ENCODE data around the gene GLUD2. TPM values are rescaled to one million over a fixed set of nuclear protein-coding genes. Genes with fewer than 3 reads are reported as not detected.

GLUD2 gene
- total RNA-seq, 6 experiments from 2014 or later: 3.2 to 8.5 (median 5.9) TPM

GRCh38 chrX:121009764-121010163, 37.6 kb upstream of the GLUD2 start:
- Histone ChIP-seq H3K27ac (no peak overlapping the region), H3K9me3 (no peaks in the 10 kb centered on the region), H3K27me3 (no peaks in the 10 kb centered on the region), H3K4me1 (peaks cover 0 to 7% (median 0%) of the 10 kb centered on the region in 4 donors), H3K4me3 (no peak overlapping the region), H3K36me3 (no peaks in the 10 kb centered on the region)
- WGBS (ENCODE audit: insufficient coverage, low coverage, low lambda C conversion rate, missing lambda C conversion rate): 36% methylated on average over 3 of the region's 3 CpGs
- ATAC-seq (peak in 2 of 4 donors; percentile 37 to 63), DNase-seq (no peak)
- TF ChIP-seq CTCF (IDR thresholded peaks at IDR 0.05) (no peak), POLR2A (IDR thresholded peaks at IDR 0.05) (no peak)
- intact Hi-C loops (cut with DNase I): no loop called here

DNA sequence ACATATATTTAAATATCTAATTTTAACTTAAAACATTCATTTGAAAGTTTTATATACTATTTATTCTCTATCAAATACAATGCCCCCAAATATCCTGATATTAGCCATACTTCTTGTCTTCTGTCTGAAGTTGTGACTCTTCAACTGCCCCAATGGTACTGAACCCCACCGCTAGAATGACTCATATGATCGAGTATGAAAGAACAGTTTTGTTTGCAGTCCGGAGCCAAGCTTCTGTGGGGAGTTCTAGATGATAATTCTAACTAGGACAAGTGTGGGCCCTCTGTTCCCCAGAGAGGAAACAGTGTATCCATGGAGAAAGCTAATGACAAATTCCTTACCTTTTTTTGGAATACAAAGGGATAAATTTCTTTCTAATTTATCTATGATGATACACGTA, 37.2 kb upstream of the GLUD2 start:
- Histone ChIP-seq H3K36me3 (no peaks in the 10 kb centered on the region), H3K9me3 (no peaks in the 10 kb centered on the region), H3K4me3 (no peak overlapping the region), H3K27me3 (no peaks in the 10 kb centered on the region), H3K27ac (no peak overlapping the region), H3K4me1 (peaks cover 0 to 7% (median 0%) of the 10 kb centered on the region in 4 donors)
- WGBS (ENCODE audit: insufficient coverage, low coverage, low lambda C conversion rate, missing lambda C conversion rate): 53% methylated on average over 4 of the region's 4 CpGs
- ATAC-seq (no peak), DNase-seq (no peak)
- intact Hi-C loops (cut with DNase I): no loop called here
- TF ChIP-seq CTCF (IDR thresholded peaks at IDR 0.05): no peak
- no peak for TF ChIP-seq POLR2A (IDR thresholded peaks at IDR 0.05)

DNA sequence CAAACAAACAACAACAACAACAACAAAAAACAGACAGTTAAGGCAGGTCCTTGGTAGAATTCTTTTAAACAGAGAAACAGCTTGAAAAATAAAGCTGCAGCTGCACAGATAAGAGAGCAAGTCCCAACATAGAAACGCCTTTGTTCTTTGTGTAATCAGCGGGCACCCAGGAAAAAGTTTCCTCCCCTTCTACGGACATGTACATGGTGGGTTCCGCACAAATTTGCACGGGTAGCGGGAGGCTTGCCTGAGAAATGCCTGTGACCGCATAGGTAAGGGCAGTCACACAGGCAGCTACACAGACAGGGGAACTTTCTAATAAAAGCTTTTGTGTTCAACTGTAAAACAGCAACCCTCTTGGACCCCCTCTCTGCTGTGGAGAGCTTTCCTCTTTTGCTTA, 36.2 kb upstream of the GLUD2 start:
- Histone ChIP-seq H3K27me3 (no peaks in the 10 kb centered on the region), H3K27ac (no peak overlapping the region), H3K4me1 (peaks cover 0 to 7% (median 0%) of the 10 kb centered on the region in 4 donors), H3K9me3 (no peaks in the 10 kb centered on the region), H3K36me3 (no peaks in the 10 kb centered on the region), H3K4me3 (no peak overlapping the region)
- ATAC-seq (no peak), DNase-seq (no peak)
- 80% methylated on average over 7 of the region's 7 CpGs for WGBS (ENCODE audit: insufficient coverage, low coverage, low lambda C conversion rate, missing lambda C conversion rate)
- intact Hi-C loops (cut with DNase I): no loop called here
- TF ChIP-seq CTCF (IDR thresholded peaks at IDR 0.05): no peak
- TF ChIP-seq POLR2A (IDR thresholded peaks at IDR 0.05): no peak

DNA sequence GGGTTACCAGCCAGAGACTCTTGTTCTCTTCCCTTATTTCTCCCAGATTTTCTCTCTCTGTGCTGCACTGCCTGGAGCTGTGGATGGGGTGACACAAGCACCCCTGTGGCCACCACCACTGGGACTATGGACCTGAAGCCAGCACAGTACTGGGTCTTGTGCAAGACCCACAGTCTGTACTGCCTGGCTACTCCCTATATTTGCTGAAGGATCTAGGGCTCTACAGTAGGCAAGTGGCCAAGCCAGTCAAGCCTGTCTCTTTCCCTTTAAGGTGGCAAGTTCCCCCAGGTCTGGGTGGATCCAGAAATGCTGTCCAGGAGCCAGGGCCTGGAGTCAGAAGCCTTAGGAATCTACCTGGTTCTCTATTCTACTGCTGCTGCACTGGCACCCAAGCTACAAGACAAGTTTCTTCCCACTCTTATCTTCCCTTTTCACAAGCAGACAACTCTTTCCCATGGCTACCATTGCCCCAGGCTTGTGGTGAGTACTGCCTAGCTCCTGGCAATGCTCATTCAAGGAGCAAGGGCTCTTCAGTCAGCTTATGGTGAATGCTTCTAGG, 33.4 kb upstream of the GLUD2 start:
- intact Hi-C loops (cut with DNase I): no loop called here
- Histone ChIP-seq H3K9me3 (no peaks in the 10 kb centered on the region), H3K4me1 (peaks cover 0 to 5% (median 0%) of the 10 kb centered on the region in 4 donors), H3K27me3 (no peaks in the 10 kb centered on the region), H3K36me3 (no peaks in the 10 kb centered on the region), H3K4me3 (no peak overlapping the region), H3K27ac (no peak overlapping the region)
- TF ChIP-seq POLR2A (IDR thresholded peaks at IDR 0.05) (no peak), CTCF (IDR thresholded peaks at IDR 0.05) (no peak)
- DNase-seq (no peak), ATAC-seq (peak in 3 of 4 donors; percentile 21 to 77 (median 28))

- H3K9me3 ChIP-seq: no peaks in the 10 kb centered on the region
- intact Hi-C loops (cut with DNase I): no loop called here
- ATAC-seq (no peak), DNase-seq (no peak)
- no peak for TF ChIP-seq CTCF (IDR thresholded peaks at IDR 0.05)
- TF ChIP-seq POLR2A (IDR thresholded peaks at IDR 0.05): no peak
- no peaks in the 10 kb centered on the region for H3K27me3 ChIP-seq
- H3K4me1 ChIP-seq: no peaks in the 10 kb centered on the region
- H3K36me3 ChIP-seq: no peaks in the 10 kb centered on the region
- H3K27ac ChIP-seq: no peak overlapping the region
- WGBS (ENCODE audit: insufficient coverage, low coverage, low lambda C conversion rate, missing lambda C conversion rate): 63% methylated on average over 1 of the region's 2 CpGs
- no peak overlapping the region for H3K4me3 ChIP-seq
These were observed 32.6 kb upstream of the GLUD2 start for GRCh38 chrX:121014826-121015225.

Measured in right lobe of liver (tissue), 6 donors.